Left ventricle myocardium inferior (tissue), 1 donor: Measurements from ENCODE around the gene MAEL. TPM values are rescaled to one million over a fixed set of nuclear protein-coding genes. Genes with fewer than 3 reads are reported as not detected.
A peak's percentile ranks its signal among the peaks of the same experiment; 100 is the strongest.

Source experiments
- DNase-seq: peaks from one replicate; pipeline ENCODE4 v3.0.0-alpha.2; 2020
- H3K27ac ChIP-seq: fragments of 200-600 bp; replicated peaks from 2 replicates; pipeline ENCODE4 v1.8.0; 2021
- H3K27me3 ChIP-seq: fragments of 200-600 bp; 2 replicates; pipeline ENCODE4 v1.8.0; 2021; ENCODE audit warnings: low read depth
- H3K36me3 ChIP-seq: fragments of 200-600 bp; 2 replicates; pipeline ENCODE4 v1.8.0; 2021
- H3K4me1 ChIP-seq: fragments of 200-600 bp; 2 replicates; pipeline ENCODE4 v1.8.0; 2021
- H3K4me3 ChIP-seq: fragments of 200-600 bp; 2 replicates; pipeline ENCODE4 v1.8.0; 2021; ENCODE audit warnings: mild to moderate bottlenecking, moderate library complexity
- H3K9me3 ChIP-seq: fragments of 200-600 bp; replicated peaks from 2 replicates; pipeline ENCODE4 v1.8.0; 2021
- CTCF ChIP-seq: fragments of 200-600 bp; IDR thresholded peaks from 2 replicates; pipeline ENCODE4 v1.8.0; 2021; ENCODE audit warnings: antibody characterized with exemption, mild to moderate bottlenecking, borderline replicate concordance
- intact Hi-C: fragments of 100-400 bp; cut with micrococcal nuclease; formaldehyde crosslinking; loops from one replicate; pipeline ENCODE4 v1.11.0; 2022
- total RNA-seq: library from RNA; stranded (reverse); fragmentation: NEBNext Ultra II Directional; extraction: Animal tissue kit (Norgen Biotek cat#: 25700); gene quantifications from one replicate; pipeline ENCODE4 v1.2.1, GENCODE V29; 2021
- donor health status: DM: no; HTN: yes; CAD: no; lungs with severe emphysema.

Gene MAEL
- total RNA-seq, 1 donor from 2014 or later: 1.4 TPM

- Histone ChIP-seq H3K27me3 (peaks cover 33% of the 10 kb centered on the region), H3K36me3 (no peaks in the 10 kb centered on the region), H3K9me3 (no peaks in the 10 kb centered on the region), H3K27ac (no peak overlapping the region), H3K4me3 (no peak overlapping the region), H3K4me1 (peaks cover 22% of the 10 kb centered on the region)
- TF ChIP-seq CTCF: no peak
- intact Hi-C loops: no loop called here
- no peak for DNase-seq
These were observed 38.9 kb upstream of the MAEL start for GRCh38 chr1:166950156-166950555.

GRCh38 chr1:166951050-166951449 is 38.0 kb upstream of the MAEL start:
- Histone ChIP-seq H3K9me3 (no peaks in the 10 kb centered on the region), H3K4me1 (peaks cover 22% of the 10 kb centered on the region), H3K27ac (no peak overlapping the region), H3K4me3 (no peak overlapping the region), H3K36me3 (no peaks in the 10 kb centered on the region), H3K27me3 (peaks cover 33% of the 10 kb centered on the region)
- no peak for TF ChIP-seq CTCF
- intact Hi-C loops: no loop called here
- DNase-seq: no peak

GRCh38 chr1:166952002-166952746 is 36.9 kb upstream of the MAEL start:
- no peaks in the 10 kb centered on the region for H3K9me3 ChIP-seq
- H3K4me1 ChIP-seq: peaks cover 20% of the 10 kb centered on the region
- intact Hi-C loops: no loop called here
- no peaks in the 10 kb centered on the region for H3K36me3 ChIP-seq
- TF ChIP-seq CTCF: no peak
- H3K4me3 ChIP-seq: no peak overlapping the region
- peak overlapping the region; percentile 61 for H3K27ac ChIP-seq
- DNase-seq: peak; percentile 29
- peaks cover 29% of the 10 kb centered on the region for H3K27me3 ChIP-seq

- Histone ChIP-seq H3K4me1 (peaks cover 12% of the 10 kb centered on the region), H3K9me3 (no peaks in the 10 kb centered on the region), H3K27me3 (peaks cover 16% of the 10 kb centered on the region), H3K27ac (no peak overlapping the region), H3K36me3 (no peaks in the 10 kb centered on the region), H3K4me3 (no peak overlapping the region)
- intact Hi-C loops: no loop called here
- no peak for TF ChIP-seq CTCF
- DNase-seq: no peak
These were observed 35.6 kb upstream of the MAEL start for GRCh38 chr1:166953491-166953890.

GRCh38 chr1:166956057-166956850 is 32.8 kb upstream of the MAEL start:
- no peak for TF ChIP-seq CTCF
- DNase-seq: no peak
- H3K4me1 ChIP-seq: peaks cover 12% of the 10 kb centered on the region
- no peaks in the 10 kb centered on the region for H3K9me3 ChIP-seq
- intact Hi-C loops: no loop called here
- no peaks in the 10 kb centered on the region for H3K27me3 ChIP-seq
- no peak overlapping the region for H3K27ac ChIP-seq
- H3K36me3 ChIP-seq: no peaks in the 10 kb centered on the region
- no peak overlapping the region for H3K4me3 ChIP-seq
